Endothelial cell of umbilical vein (primary cell): ENCODE measurements around the gene RAD51B.

Experiments used
- POLR2A ChIP-seq: IDR thresholded peaks from 2 replicates; pipeline ENCODE4 v1.6.1; 2012; ENCODE audit warnings: low read depth, mild to moderate bottlenecking, control low read depth, low read length
- POLR2AphosphoS5 ChIP-seq: IDR thresholded peaks from 2 replicates; pipeline ENCODE4 v1.6.1; 2012; ENCODE audit warnings: low read depth, mild to moderate bottlenecking, control low read depth, low read length, moderate library complexity; ENCODE audit not compliant: insufficient read depth
- TF ChIP-seq, protein P1 (sequence below), 2 donors: IDR thresholded peaks; 1 replicate in 1 of 2; 2 replicates in 1 of 2; pipeline ENCODE4 v1.5.1; 2011; ENCODE audit warnings: low read length in 2 of 2, mild to moderate bottlenecking in 2 of 2, moderate library complexity in 2 of 2, control low read depth in 1 of 2, inconsistent platforms in 1 of 2, low read depth in 1 of 2; ENCODE audit not compliant: insufficient read depth in 1 of 2; ENCODE audit errors: extremely low read depth in 1 of 2

DNA sequence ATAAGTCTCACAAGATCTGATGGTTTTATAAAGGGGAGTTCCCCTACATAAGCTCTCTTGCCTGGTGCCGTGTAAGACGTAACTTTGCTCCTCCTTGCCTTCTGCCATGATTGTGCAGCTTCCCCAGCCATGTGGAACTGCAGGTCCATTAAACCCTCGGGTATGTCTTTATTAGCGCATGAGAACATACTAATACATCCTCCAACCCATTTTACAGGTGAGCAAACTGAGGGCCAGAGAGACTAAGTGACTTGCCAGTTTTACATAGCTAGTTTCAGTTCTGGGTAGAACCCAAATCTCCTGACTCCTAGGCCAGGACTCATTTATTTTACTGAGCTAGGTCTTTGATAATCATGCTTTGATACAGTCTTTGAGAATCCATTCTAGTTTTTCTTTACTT lies 406.9 kb downstream of the RAD51B start:
- TF ChIP-seq POLR2A = no peak
- no peak for TF ChIP-seq POLR2AphosphoS5
- TF ChIP-seq, protein P1, sequence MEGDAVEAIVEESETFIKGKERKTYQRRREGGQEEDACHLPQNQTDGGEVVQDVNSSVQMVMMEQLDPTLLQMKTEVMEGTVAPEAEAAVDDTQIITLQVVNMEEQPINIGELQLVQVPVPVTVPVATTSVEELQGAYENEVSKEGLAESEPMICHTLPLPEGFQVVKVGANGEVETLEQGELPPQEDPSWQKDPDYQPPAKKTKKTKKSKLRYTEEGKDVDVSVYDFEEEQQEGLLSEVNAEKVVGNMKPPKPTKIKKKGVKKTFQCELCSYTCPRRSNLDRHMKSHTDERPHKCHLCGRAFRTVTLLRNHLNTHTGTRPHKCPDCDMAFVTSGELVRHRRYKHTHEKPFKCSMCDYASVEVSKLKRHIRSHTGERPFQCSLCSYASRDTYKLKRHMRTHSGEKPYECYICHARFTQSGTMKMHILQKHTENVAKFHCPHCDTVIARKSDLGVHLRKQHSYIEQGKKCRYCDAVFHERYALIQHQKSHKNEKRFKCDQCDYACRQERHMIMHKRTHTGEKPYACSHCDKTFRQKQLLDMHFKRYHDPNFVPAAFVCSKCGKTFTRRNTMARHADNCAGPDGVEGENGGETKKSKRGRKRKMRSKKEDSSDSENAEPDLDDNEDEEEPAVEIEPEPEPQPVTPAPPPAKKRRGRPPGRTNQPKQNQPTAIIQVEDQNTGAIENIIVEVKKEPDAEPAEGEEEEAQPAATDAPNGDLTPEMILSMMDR (IDR thresholded peaks at IDR 0.05; ENCODE audit: extremely low read depth in 1 of 2, insufficient read depth in 1 of 2, low read depth in 1 of 2, low read length in 2 of 2) = no peak
